Activated CD8-positive, alpha-beta T cell treated with anti-CD3 and anti-CD28 coated beads, Interleukin-2, amount 10 ng/mL, durations not matched to agents 7 days and 5 days (primary cell): ENCODE data around the gene FCHSD2. TPM values are rescaled to one million over a fixed set of nuclear protein-coding genes. Genes with fewer than 3 reads are reported as not detected.

Experiments used
- ATAC-seq: fragments of 150-1000 bp; cut with Tn5 transposase; one replicate; pipeline ENCODE4 v1.10.0; 2021; ENCODE audit warnings: moderate library complexity
- CTCF ChIA-PET: fragments of 350-600 bp; sonication (Branson Sonifier 250); formaldehyde crosslinking; loops from one replicate; lab custom pipeline; 2021; ENCODE audit warnings: antibody characterized with exemption; lab: Charles Lee
- POLR2A ChIA-PET: fragments of 350-600 bp; sonication (Branson Sonifier 250); formaldehyde crosslinking; loops from one replicate; lab custom pipeline; 2021; ENCODE audit warnings: antibody characterized with exemption; lab: Charles Lee
- DNase-seq: peaks from one replicate; pipeline ENCODE4 v3.0.0-alpha.2; 2020
- H3K27ac Mint-ChIP-seq: one replicate; pipeline ENCODE4 v1.8.0; 2021; ENCODE audit warnings: mild to moderate bottlenecking, mixed read lengths
- H3K27me3 Mint-ChIP-seq: one replicate; pipeline ENCODE4 v1.8.0; 2021; ENCODE audit warnings: low read depth, mixed read lengths
- H3K36me3 Mint-ChIP-seq: one replicate; pipeline ENCODE4 v1.8.0; 2021; ENCODE audit warnings: low read depth, mixed read lengths
- H3K4me1 Mint-ChIP-seq: one replicate; pipeline ENCODE4 v1.8.0; 2021; ENCODE audit warnings: low read depth, mixed read lengths
- H3K4me3 Mint-ChIP-seq: one replicate; pipeline ENCODE4 v1.8.0; 2021; ENCODE audit warnings: mild to moderate bottlenecking, mixed read lengths
- H3K9me3 Mint-ChIP-seq: one replicate; pipeline ENCODE4 v1.8.0; 2022; ENCODE audit warnings: mixed read lengths; ENCODE audit not compliant: insufficient read depth
- total RNA-seq, 2 experiments: library from RNA; stranded (reverse); gene quantifications; one replicate each; pipeline ENCODE4 v1.2.3, GENCODE V29; 2021

Gene FCHSD2
- 10 to 100 TPM; 49.6 to 51.8 TPM for total RNA-seq

GRCh38 chr11:73142128-73142377 is at the start of gene FCHSD2:
Gene FCHSD2, minus strand, starts transcription at chr11:73142318. Its CDS starts 441 bp downstream, at chr11:73141877.
- ATAC-seq (no peak), DNase-seq (no peak)
- Mint-ChIP-seq H3K4me3 (peak within 1 kb of the TSS; percentile 92), H3K36me3 (peaks cover 35% of the 10 kb centered on the region), H3K4me1 (peaks cover 61% of the 10 kb centered on the region), H3K27ac (peak within 1 kb of the TSS; percentile 100), H3K9me3 (no peaks in the 10 kb centered on the region), H3K27me3 (no peaks in the 10 kb centered on the region)
- POLR2A ChIA-PET, result interaction anchor here (0.5 to 2.5 kb wide), 13 partner anchors 10 to 330 kb away, joined by 3 to 83 read pairs (median 4); partner anchors contain the start of gene ATG16L2
- CTCF ChIA-PET, result interaction anchor here (0.6 to 8.6 kb wide), 29 partner anchors 9 to 417 kb away, joined by 3 to 124 read pairs (median 4); partner anchors contain the start of genes ATG16L2 and STARD10

- POLR2A ChIA-PET, result no interaction called here
- DNase-seq (no peak), ATAC-seq (no peak)
- CTCF ChIA-PET, result interaction anchor here (1.0 kb wide), 1 partner anchor 466 kb away, joined by 3 read pairs; no protein-coding TSS in a partner anchor
- no peaks in the 10 kb centered on the region for H3K36me3 Mint-ChIP-seq
- no peaks in the 10 kb centered on the region for H3K9me3 Mint-ChIP-seq
- H3K27me3 Mint-ChIP-seq, result peaks cover 3% of the 10 kb centered on the region
- peak overlapping the region; percentile 8 for H3K27ac Mint-ChIP-seq
- no peak overlapping the region for H3K4me3 Mint-ChIP-seq
- H3K4me1 Mint-ChIP-seq, result peaks cover 3% of the 10 kb centered on the region
These were observed 49.0 kb upstream of the FCHSD2 start for GRCh38 chr11:73191151-73191550.

- no peaks in the 10 kb centered on the region for H3K9me3 Mint-ChIP-seq
- POLR2A ChIA-PET, result no interaction called here
- peaks cover 3% of the 10 kb centered on the region for H3K4me1 Mint-ChIP-seq
- no peak for ATAC-seq
- DNase-seq, result no peak
- CTCF ChIA-PET, result no interaction called here
- H3K27me3 Mint-ChIP-seq, result no peaks in the 10 kb centered on the region
- no peak overlapping the region for H3K27ac Mint-ChIP-seq
- H3K36me3 Mint-ChIP-seq, result no peaks in the 10 kb centered on the region
- H3K4me3 Mint-ChIP-seq, result no peak overlapping the region
These were observed 48.4 kb upstream of the FCHSD2 start for GRCh38 chr11:73190557-73190885.

GRCh38 chr11:73189723-73190556 is 47.8 kb upstream of the FCHSD2 start:
- DNase-seq (no peak), ATAC-seq (no peak)
- Mint-ChIP-seq H3K9me3 (no peaks in the 10 kb centered on the region), H3K4me3 (no peak overlapping the region), H3K27me3 (peaks cover 2% of the 10 kb centered on the region), H3K4me1 (peaks cover 8% of the 10 kb centered on the region), H3K36me3 (no peaks in the 10 kb centered on the region), H3K27ac (no peak overlapping the region)
- ChIA-PET POLR2A (no interaction called here), CTCF (interaction anchor here (1.3 kb wide), 1 partner anchor 12 kb away, joined by 7 read pairs; no protein-coding TSS in a partner anchor)

GRCh38 chr11:73189315-73189714 is 47.2 kb upstream of the FCHSD2 start:
- Mint-ChIP-seq H3K9me3 (no peaks in the 10 kb centered on the region), H3K36me3 (no peaks in the 10 kb centered on the region), H3K4me1 (peaks cover 10% of the 10 kb centered on the region), H3K27me3 (peaks cover 4% of the 10 kb centered on the region), H3K4me3 (no peak overlapping the region), H3K27ac (no peak overlapping the region)
- ATAC-seq (no peak), DNase-seq (no peak)
- POLR2A ChIA-PET, result no interaction called here
- CTCF ChIA-PET, result interaction anchor here (1.3 kb wide), 1 partner anchor 11 kb away, joined by 7 read pairs; no protein-coding TSS in a partner anchor

GRCh38 chr11:73188301-73188700 is 46.2 kb upstream of the FCHSD2 start:
- CTCF ChIA-PET, result interaction anchor here (0.8 to 5.5 kb wide), 3 partner anchors 11 to 147 kb away, joined by 3 to 39 read pairs (median 3); no protein-coding TSS in a partner anchor
- DNase-seq, result no peak
- no peak overlapping the region for H3K4me3 Mint-ChIP-seq
- no peak overlapping the region for H3K27ac Mint-ChIP-seq
- POLR2A ChIA-PET, result no interaction called here
- peaks cover 8% of the 10 kb centered on the region for H3K27me3 Mint-ChIP-seq
- no peaks in the 10 kb centered on the region for H3K9me3 Mint-ChIP-seq
- ATAC-seq, result no peak
- H3K4me1 Mint-ChIP-seq, result peaks cover 11% of the 10 kb centered on the region
- H3K36me3 Mint-ChIP-seq, result no peaks in the 10 kb centered on the region

GRCh38 chr11:73187854-73188253 is 45.7 kb upstream of the FCHSD2 start:
- H3K4me3 Mint-ChIP-seq, result no peak overlapping the region
- POLR2A ChIA-PET, result no interaction called here
- H3K27ac Mint-ChIP-seq, result no peak overlapping the region
- H3K4me1 Mint-ChIP-seq, result peaks cover 11% of the 10 kb centered on the region
- H3K9me3 Mint-ChIP-seq, result no peaks in the 10 kb centered on the region
- ATAC-seq (no peak), DNase-seq (no peak)
- peaks cover 12% of the 10 kb centered on the region for H3K27me3 Mint-ChIP-seq
- CTCF ChIA-PET, result interaction anchor here (0.8 to 5.5 kb wide), 4 partner anchors 10 to 357 kb away, joined by 3 to 39 read pairs (median 4); no protein-coding TSS in a partner anchor
- H3K36me3 Mint-ChIP-seq, result no peaks in the 10 kb centered on the region

GRCh38 chr11:73186886-73187285 is 44.8 kb upstream of the FCHSD2 start:
- H3K4me1 Mint-ChIP-seq, result peaks cover 11% of the 10 kb centered on the region

GRCh38 chr11:73186294-73186850 is 44.3 kb upstream of the FCHSD2 start:
- CTCF ChIA-PET, result interaction anchor here (0.7 to 5.5 kb wide), 16 partner anchors 8 to 356 kb away, joined by 3 to 39 read pairs (median 4); no protein-coding TSS in a partner anchor
- no peak overlapping the region for H3K4me3 Mint-ChIP-seq
- POLR2A ChIA-PET, result interaction anchor here (0.5 kb wide), 1 partner anchor 341 kb away, joined by 3 read pairs; no protein-coding TSS in a partner anchor
- H3K36me3 Mint-ChIP-seq, result no peaks in the 10 kb centered on the region
- peaks cover 11% of the 10 kb centered on the region for H3K4me1 Mint-ChIP-seq
- peaks cover 18% of the 10 kb centered on the region for H3K27me3 Mint-ChIP-seq
- no peak for DNase-seq
- H3K27ac Mint-ChIP-seq, result no peak overlapping the region
- ATAC-seq, result no peak
- no peaks in the 10 kb centered on the region for H3K9me3 Mint-ChIP-seq

More at GRCh38 chr11:73186886-73187285, 44.8 kb upstream of the FCHSD2 start:
- ChIA-PET POLR2A (interaction anchor here (0.5 kb wide), 1 partner anchor 341 kb away, joined by 3 read pairs; no protein-coding TSS in a partner anchor), CTCF (interaction anchor here (0.7 to 5.5 kb wide), 10 partner anchors 9 to 356 kb away, joined by 3 to 39 read pairs (median 6); no protein-coding TSS in a partner anchor)
- peaks cover 13% of the 10 kb centered on the region for H3K27me3 Mint-ChIP-seq
- H3K36me3 Mint-ChIP-seq, result no peaks in the 10 kb centered on the region
- H3K4me3 Mint-ChIP-seq, result no peak overlapping the region
- no peaks in the 10 kb centered on the region for H3K9me3 Mint-ChIP-seq
- DNase-seq (no peak), ATAC-seq (no peak)
- no peak overlapping the region for H3K27ac Mint-ChIP-seq

GRCh38 chr11:73185680-73186293 is 43.7 kb upstream of the FCHSD2 start:
- Mint-ChIP-seq H3K9me3 (no peaks in the 10 kb centered on the region), H3K4me3 (no peak overlapping the region), H3K4me1 (peaks cover 11% of the 10 kb centered on the region), H3K27me3 (peaks cover 21% of the 10 kb centered on the region), H3K27ac (no peak overlapping the region), H3K36me3 (no peaks in the 10 kb centered on the region)
- ChIA-PET CTCF (interaction anchor here (0.7 to 5.5 kb wide), 16 partner anchors 8 to 355 kb away, joined by 3 to 39 read pairs (median 4); no protein-coding TSS in a partner anchor), POLR2A (no interaction called here)
- ATAC-seq, result no peak
- DNase-seq, result no peak

- Mint-ChIP-seq H3K4me1 (peaks cover 11% of the 10 kb centered on the region), H3K9me3 (no peaks in the 10 kb centered on the region), H3K4me3 (no peak overlapping the region), H3K27me3 (peaks cover 24% of the 10 kb centered on the region), H3K27ac (no peak overlapping the region), H3K36me3 (no peaks in the 10 kb centered on the region)
- ATAC-seq (peak; percentile 86), DNase-seq (peak; percentile 68)
- CTCF ChIA-PET, result interaction anchor here (0.7 to 5.5 kb wide), 16 partner anchors 8 to 257 kb away, joined by 3 to 39 read pairs (median 4); no protein-coding TSS in a partner anchor
- POLR2A ChIA-PET, result no interaction called here
These were observed 43.0 kb upstream of the FCHSD2 start for GRCh38 chr11:73184953-73185671.
